Measurements from ENCODE around the gene TRIM45.

DNA sequence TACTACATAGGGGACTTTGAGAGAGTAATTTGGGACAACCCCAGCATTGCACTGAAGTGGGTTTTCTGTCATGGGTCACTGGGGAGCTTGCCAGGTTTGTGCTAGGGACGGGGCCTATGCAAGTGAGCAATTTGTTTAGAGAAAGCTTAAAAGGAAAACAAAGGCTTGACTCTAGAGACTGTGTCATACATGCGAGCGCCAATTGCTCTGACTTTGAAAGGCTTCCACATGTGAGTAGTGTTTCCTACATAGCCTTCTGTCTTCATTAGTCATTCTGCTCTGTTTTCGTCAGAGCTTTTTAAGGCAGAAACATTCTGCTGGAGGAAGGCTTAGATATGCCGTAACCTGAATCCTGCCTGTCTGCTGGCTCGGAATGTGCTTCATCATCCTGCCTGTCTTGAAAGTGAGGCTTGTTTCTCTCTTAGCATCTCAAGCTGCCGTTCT, 28.4 kb downstream of the TRIM45 start:
- TF ChIP-seq TAF1 (IDR thresholded peaks at IDR 0.05; ENCODE audit: borderline replicate concordance, low read depth, low read length): peak; percentile 23; the same call in 1 of the 2 replicates
- TF ChIP-seq, protein P1, sequence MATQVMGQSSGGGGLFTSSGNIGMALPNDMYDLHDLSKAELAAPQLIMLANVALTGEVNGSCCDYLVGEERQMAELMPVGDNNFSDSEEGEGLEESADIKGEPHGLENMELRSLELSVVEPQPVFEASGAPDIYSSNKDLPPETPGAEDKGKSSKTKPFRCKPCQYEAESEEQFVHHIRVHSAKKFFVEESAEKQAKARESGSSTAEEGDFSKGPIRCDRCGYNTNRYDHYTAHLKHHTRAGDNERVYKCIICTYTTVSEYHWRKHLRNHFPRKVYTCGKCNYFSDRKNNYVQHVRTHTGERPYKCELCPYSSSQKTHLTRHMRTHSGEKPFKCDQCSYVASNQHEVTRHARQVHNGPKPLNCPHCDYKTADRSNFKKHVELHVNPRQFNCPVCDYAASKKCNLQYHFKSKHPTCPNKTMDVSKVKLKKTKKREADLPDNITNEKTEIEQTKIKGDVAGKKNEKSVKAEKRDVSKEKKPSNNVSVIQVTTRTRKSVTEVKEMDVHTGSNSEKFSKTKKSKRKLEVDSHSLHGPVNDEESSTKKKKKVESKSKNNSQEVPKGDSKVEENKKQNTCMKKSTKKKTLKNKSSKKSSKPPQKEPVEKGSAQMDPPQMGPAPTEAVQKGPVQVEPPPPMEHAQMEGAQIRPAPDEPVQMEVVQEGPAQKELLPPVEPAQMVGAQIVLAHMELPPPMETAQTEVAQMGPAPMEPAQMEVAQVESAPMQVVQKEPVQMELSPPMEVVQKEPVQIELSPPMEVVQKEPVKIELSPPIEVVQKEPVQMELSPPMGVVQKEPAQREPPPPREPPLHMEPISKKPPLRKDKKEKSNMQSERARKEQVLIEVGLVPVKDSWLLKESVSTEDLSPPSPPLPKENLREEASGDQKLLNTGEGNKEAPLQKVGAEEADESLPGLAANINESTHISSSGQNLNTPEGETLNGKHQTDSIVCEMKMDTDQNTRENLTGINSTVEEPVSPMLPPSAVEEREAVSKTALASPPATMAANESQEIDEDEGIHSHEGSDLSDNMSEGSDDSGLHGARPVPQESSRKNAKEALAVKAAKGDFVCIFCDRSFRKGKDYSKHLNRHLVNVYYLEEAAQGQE (IDR thresholded peaks at IDR 0.05; ENCODE audit: low read depth, low read length): no peak
- TF ChIP-seq, protein P2, sequence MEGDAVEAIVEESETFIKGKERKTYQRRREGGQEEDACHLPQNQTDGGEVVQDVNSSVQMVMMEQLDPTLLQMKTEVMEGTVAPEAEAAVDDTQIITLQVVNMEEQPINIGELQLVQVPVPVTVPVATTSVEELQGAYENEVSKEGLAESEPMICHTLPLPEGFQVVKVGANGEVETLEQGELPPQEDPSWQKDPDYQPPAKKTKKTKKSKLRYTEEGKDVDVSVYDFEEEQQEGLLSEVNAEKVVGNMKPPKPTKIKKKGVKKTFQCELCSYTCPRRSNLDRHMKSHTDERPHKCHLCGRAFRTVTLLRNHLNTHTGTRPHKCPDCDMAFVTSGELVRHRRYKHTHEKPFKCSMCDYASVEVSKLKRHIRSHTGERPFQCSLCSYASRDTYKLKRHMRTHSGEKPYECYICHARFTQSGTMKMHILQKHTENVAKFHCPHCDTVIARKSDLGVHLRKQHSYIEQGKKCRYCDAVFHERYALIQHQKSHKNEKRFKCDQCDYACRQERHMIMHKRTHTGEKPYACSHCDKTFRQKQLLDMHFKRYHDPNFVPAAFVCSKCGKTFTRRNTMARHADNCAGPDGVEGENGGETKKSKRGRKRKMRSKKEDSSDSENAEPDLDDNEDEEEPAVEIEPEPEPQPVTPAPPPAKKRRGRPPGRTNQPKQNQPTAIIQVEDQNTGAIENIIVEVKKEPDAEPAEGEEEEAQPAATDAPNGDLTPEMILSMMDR (IDR thresholded peaks at IDR 0.05): no peak

Data from SK-N-SH (cell line).